ENCODE results near the gene PTPN21. TPM values are rescaled to one million over a fixed set of nuclear protein-coding genes. Genes with fewer than 3 reads are reported as not detected.

The PTPN21 gene
- total RNA-seq, 1 donor from 2014 or later: 47.6 TPM

GRCh38 chr14:88562831-88563686 is 8.3 kb upstream of the PTPN21 start, which contains the start of gene ZC3H14:
TSS of gene ZC3H14 (plus strand) at chr14:88563037. CDS start at chr14:88563134, 97 bp downstream.
- H3K4me3 ChIP-seq: peak within 1 kb of the TSS; percentile 86
- H3K9me3 ChIP-seq: no peaks in the 10 kb centered on the region
- TF ChIP-seq CTCF (IDR thresholded peaks at IDR 0.05): no peak
- H3K27me3 ChIP-seq (ENCODE audit: low read depth): no peaks in the 10 kb centered on the region
- peak within 1 kb of the TSS; percentile 90 for H3K27ac ChIP-seq
- ATAC-seq: peak; percentile 99
- H3K36me3 ChIP-seq: peaks cover 8% of the 10 kb centered on the region
- intact Hi-C loops (cut with DNase I): no loop called here
- peaks cover 19% of the 10 kb centered on the region for H3K4me1 ChIP-seq
- DNase-seq: peak; percentile 87

- peak overlapping the region; percentile 86 for H3K4me3 ChIP-seq
- peak overlapping the region; percentile 90 for H3K27ac ChIP-seq
Measured at GRCh38 chr14:88562532-88562830, 7.7 kb upstream of the PTPN21 start.

GRCh38 chr14:88559852-88560251 is 5.0 kb upstream of the PTPN21 start:
- Histone ChIP-seq H3K27me3 (ENCODE audit: low read depth) (no peaks in the 10 kb centered on the region), H3K36me3 (no peaks in the 10 kb centered on the region), H3K9me3 (no peaks in the 10 kb centered on the region), H3K4me3 (no peak overlapping the region), H3K27ac (no peak overlapping the region), H3K4me1 (peaks cover 14% of the 10 kb centered on the region)
- DNase-seq: no peak
- intact Hi-C loops (cut with DNase I): no loop called here
- TF ChIP-seq CTCF (IDR thresholded peaks at IDR 0.05): peak; percentile 29
- ATAC-seq: no peak

More at GRCh38 chr14:88562532-88562830, 7.7 kb upstream of the PTPN21 start:
- ATAC-seq (no peak), DNase-seq (no peak)
- Histone ChIP-seq H3K4me1 (peaks cover 19% of the 10 kb centered on the region), H3K27me3 (ENCODE audit: low read depth) (no peaks in the 10 kb centered on the region), H3K36me3 (peaks cover 4% of the 10 kb centered on the region), H3K9me3 (no peaks in the 10 kb centered on the region)
- no peak for TF ChIP-seq CTCF (IDR thresholded peaks at IDR 0.05)
- intact Hi-C loops (cut with DNase I): no loop called here

GRCh38 chr14:88556581-88556980 is 1.8 kb upstream of the PTPN21 start:
- Histone ChIP-seq H3K36me3 (no peaks in the 10 kb centered on the region), H3K4me3 (no peak overlapping the region), H3K27me3 (ENCODE audit: low read depth) (peaks cover 7% of the 10 kb centered on the region), H3K4me1 (peaks cover 17% of the 10 kb centered on the region), H3K27ac (no peak overlapping the region), H3K9me3 (no peaks in the 10 kb centered on the region)
- TF ChIP-seq CTCF (IDR thresholded peaks at IDR 0.05): no peak
- intact Hi-C loops (cut with DNase I): no loop called here
- no peak for DNase-seq
- ATAC-seq: no peak

GRCh38 chr14:88553886-88554456 is 836 bp downstream of the PTPN21 start:
- Histone ChIP-seq H3K9me3 (no peaks in the 10 kb centered on the region), H3K4me1 (peaks cover 27% of the 10 kb centered on the region)
- intact Hi-C loops (cut with DNase I): no loop called here

More at GRCh38 chr14:88553886-88554456, 836 bp downstream of the PTPN21 start:
- H3K4me3 ChIP-seq: peak overlapping the region; percentile 76
- DNase-seq (no peak), ATAC-seq (no peak)
- peaks cover 7% of the 10 kb centered on the region for H3K27me3 ChIP-seq (ENCODE audit: low read depth)
- peak overlapping the region; percentile 87 for H3K27ac ChIP-seq
- TF ChIP-seq CTCF (IDR thresholded peaks at IDR 0.05): no peak
- H3K36me3 ChIP-seq: peaks cover 14% of the 10 kb centered on the region
